ENCODE data around the gene SHC1. TPM values are rescaled to one million over a fixed set of nuclear protein-coding genes. Genes with fewer than 3 reads are reported as not detected.
A peak's percentile ranks its signal among the peaks of the same experiment; 100 is the strongest.
"Not testable (repeated sequence)": the region's sequence is repeated elsewhere in the genome, so short reads cannot be mapped to it uniquely, and the experiment has no call there.

The SHC1 gene
- total RNA-seq, 1 experiment from 2014 or later: 199 TPM

DNA sequence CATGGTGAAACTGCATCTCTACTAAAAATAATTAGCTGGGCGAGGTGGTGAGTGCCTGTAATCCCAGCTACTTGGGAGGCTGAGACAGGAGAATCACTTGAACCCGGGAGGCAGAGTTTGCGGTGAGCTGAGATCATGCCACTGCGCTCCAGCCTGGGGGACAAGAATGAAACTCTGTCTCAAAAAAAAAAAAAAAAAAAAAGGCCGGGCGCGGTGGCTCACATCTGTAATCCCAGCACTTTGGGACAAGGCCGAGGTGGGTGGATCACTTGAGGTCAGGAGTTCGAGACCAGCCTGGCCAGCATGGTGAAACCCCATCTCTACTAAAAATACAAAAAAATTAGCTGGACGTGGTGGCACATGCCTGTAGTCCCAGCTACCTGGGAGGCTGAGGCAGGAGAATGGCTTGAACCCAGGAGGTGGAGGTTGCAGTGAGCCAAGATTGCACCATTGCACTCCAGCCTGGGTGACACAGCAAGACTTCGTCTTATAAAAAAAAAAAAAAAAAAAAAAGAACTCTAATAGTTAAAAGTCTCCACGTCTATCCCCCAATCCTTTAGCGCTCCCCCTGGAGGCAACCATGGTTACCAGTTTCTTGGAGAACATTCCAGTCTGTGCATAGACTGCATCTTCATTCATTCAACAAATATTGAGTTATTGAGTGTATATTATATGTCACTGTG is 24.9 kb upstream of the SHC1 start:
- ATAC-seq, H3K27ac Mint-ChIP-seq: not testable (repeated sequence)

DNA sequence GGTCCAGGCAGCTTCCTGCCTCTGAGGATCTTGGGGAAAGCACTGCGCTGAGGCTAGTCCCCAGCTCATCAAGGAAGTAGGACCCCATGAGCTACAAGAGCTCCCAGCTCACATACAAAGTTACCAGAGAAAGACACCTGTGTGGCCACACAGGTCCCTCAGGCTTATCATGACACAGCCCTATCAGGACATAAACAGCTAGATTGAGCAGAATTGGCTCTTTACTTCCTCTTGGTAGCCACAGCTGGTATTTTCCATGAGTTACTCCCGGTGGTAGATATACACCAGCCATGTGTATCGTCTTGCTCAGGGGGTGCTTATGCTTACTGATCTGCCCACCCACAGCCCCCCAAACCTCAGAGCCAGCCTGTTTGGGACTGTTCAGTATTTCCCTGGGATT is 24.0 kb upstream of the SHC1 start:
- Mint-ChIP-seq H3K4me1 (peaks cover 20% of the 10 kb centered on the region), H3K9me3 (no peaks in the 10 kb centered on the region), H3K27me3 (ENCODE audit: low read depth) (no peaks in the 10 kb centered on the region; the same call in 1 of the 2 replicates), H3K27ac (no peak overlapping the region), H3K4me3 (no peak overlapping the region), H3K36me3 (peaks cover 6% of the 10 kb centered on the region)
- ChIA-PET CTCF (interaction anchor here (0.7 to 10.3 kb wide), 14 partner anchors 12 to 389 kb away, joined by 3 to 176 read pairs (median 10); partner anchors contain the start of genes ADAM15, FLAD1, PBXIP1 and PMVK), POLR2A (interaction anchor here (1.1 to 13.0 kb wide), 5 partner anchors 11 to 51 kb away, joined by 3 to 176 read pairs (median 6); partner anchors contain the start of genes CKS1B, FLAD1, PYGO2 and SHC1)
- no peak for ATAC-seq
- DNase-seq (ENCODE audit: low spot score): no peak
- TF ChIP-seq ESRRA (CRISPR knock-in tag; IDR thresholded peaks at IDR 0.05; ENCODE audit: borderline replicate concordance) (no peak), ZNF121 (CRISPR knock-in tag; IDR thresholded peaks at IDR 0.05) (no peak), PRRX2 (CRISPR knock-in tag; IDR thresholded peaks at IDR 0.05) (no peak), NFYB (CRISPR knock-in tag; conservative IDR thresholded peaks at IDR 0.05; ENCODE audit: low read depth) (no peak), ZNF263 (CRISPR knock-in tag; IDR thresholded peaks at IDR 0.05; ENCODE audit: low read depth) (no peak), FOXK1 (CRISPR knock-in tag; IDR thresholded peaks at IDR 0.05) (no peak), MYBL2 (CRISPR knock-in tag; IDR thresholded peaks at IDR 0.05) (no peak), MXD4 (CRISPR knock-in tag; IDR thresholded peaks at IDR 0.05; ENCODE audit: borderline replicate concordance) (no peak), KAT7 (CRISPR knock-in tag; IDR thresholded peaks at IDR 0.05; ENCODE audit: borderline replicate concordance) (no peak), FOXP1 (CRISPR knock-in tag; IDR thresholded peaks at IDR 0.05; ENCODE audit: borderline replicate concordance) (no peak), CREM (CRISPR knock-in tag; IDR thresholded peaks at IDR 0.05) (no peak), GTF2I (CRISPR knock-in tag; conservative IDR thresholded peaks at IDR 0.05) (no peak)
- TF ChIP-seq, protein P1, sequence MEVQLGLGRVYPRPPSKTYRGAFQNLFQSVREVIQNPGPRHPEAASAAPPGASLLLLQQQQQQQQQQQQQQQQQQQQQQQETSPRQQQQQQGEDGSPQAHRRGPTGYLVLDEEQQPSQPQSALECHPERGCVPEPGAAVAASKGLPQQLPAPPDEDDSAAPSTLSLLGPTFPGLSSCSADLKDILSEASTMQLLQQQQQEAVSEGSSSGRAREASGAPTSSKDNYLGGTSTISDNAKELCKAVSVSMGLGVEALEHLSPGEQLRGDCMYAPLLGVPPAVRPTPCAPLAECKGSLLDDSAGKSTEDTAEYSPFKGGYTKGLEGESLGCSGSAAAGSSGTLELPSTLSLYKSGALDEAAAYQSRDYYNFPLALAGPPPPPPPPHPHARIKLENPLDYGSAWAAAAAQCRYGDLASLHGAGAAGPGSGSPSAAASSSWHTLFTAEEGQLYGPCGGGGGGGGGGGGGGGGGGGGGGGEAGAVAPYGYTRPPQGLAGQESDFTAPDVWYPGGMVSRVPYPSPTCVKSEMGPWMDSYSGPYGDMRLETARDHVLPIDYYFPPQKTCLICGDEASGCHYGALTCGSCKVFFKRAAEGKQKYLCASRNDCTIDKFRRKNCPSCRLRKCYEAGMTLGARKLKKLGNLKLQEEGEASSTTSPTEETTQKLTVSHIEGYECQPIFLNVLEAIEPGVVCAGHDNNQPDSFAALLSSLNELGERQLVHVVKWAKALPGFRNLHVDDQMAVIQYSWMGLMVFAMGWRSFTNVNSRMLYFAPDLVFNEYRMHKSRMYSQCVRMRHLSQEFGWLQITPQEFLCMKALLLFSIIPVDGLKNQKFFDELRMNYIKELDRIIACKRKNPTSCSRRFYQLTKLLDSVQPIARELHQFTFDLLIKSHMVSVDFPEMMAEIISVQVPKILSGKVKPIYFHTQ (CRISPR knock-in tag; IDR thresholded peaks at IDR 0.05): no peak
- TF ChIP-seq, protein P2, sequence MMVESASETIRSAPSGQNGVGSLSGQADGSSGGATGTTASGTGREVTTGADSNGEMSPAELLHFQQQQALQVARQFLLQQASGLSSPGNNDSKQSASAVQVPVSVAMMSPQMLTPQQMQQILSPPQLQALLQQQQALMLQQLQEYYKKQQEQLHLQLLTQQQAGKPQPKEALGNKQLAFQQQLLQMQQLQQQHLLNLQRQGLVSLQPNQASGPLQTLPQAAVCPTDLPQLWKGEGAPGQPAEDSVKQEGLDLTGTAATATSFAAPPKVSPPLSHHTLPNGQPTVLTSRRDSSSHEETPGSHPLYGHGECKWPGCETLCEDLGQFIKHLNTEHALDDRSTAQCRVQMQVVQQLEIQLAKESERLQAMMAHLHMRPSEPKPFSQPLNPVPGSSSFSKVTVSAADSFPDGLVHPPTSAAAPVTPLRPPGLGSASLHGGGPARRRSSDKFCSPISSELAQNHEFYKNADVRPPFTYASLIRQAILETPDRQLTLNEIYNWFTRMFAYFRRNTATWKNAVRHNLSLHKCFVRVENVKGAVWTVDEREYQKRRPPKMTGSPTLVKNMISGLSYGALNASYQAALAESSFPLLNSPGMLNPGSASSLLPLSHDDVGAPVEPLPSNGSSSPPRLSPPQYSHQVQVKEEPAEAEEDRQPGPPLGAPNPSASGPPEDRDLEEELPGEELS (CRISPR knock-in tag; IDR thresholded peaks at IDR 0.05): no peak
- TF ChIP-seq, protein P3, sequence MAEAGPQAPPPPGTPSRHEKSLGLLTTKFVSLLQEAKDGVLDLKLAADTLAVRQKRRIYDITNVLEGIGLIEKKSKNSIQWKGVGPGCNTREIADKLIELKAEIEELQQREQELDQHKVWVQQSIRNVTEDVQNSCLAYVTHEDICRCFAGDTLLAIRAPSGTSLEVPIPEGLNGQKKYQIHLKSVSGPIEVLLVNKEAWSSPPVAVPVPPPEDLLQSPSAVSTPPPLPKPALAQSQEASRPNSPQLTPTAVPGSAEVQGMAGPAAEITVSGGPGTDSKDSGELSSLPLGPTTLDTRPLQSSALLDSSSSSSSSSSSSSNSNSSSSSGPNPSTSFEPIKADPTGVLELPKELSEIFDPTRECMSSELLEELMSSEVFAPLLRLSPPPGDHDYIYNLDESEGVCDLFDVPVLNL (CRISPR knock-in tag; IDR thresholded peaks at IDR 0.05; ENCODE audit: borderline replicate concordance, low read depth): no peak
- TF ChIP-seq, protein P4, sequence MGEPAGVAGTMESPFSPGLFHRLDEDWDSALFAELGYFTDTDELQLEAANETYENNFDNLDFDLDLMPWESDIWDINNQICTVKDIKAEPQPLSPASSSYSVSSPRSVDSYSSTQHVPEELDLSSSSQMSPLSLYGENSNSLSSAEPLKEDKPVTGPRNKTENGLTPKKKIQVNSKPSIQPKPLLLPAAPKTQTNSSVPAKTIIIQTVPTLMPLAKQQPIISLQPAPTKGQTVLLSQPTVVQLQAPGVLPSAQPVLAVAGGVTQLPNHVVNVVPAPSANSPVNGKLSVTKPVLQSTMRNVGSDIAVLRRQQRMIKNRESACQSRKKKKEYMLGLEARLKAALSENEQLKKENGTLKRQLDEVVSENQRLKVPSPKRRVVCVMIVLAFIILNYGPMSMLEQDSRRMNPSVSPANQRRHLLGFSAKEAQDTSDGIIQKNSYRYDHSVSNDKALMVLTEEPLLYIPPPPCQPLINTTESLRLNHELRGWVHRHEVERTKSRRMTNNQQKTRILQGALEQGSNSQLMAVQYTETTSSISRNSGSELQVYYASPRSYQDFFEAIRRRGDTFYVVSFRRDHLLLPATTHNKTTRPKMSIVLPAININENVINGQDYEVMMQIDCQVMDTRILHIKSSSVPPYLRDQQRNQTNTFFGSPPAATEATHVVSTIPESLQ (CRISPR knock-in tag; IDR thresholded peaks at IDR 0.05): no peak
- TF ChIP-seq, protein P5, sequence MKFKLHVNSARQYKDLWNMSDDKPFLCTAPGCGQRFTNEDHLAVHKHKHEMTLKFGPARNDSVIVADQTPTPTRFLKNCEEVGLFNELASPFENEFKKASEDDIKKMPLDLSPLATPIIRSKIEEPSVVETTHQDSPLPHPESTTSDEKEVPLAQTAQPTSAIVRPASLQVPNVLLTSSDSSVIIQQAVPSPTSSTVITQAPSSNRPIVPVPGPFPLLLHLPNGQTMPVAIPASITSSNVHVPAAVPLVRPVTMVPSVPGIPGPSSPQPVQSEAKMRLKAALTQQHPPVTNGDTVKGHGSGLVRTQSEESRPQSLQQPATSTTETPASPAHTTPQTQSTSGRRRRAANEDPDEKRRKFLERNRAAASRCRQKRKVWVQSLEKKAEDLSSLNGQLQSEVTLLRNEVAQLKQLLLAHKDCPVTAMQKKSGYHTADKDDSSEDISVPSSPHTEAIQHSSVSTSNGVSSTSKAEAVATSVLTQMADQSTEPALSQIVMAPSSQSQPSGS (CRISPR knock-in tag; IDR thresholded peaks at IDR 0.05; ENCODE audit: borderline replicate concordance, low read depth): no peak
- TF ChIP-seq, protein P6, sequence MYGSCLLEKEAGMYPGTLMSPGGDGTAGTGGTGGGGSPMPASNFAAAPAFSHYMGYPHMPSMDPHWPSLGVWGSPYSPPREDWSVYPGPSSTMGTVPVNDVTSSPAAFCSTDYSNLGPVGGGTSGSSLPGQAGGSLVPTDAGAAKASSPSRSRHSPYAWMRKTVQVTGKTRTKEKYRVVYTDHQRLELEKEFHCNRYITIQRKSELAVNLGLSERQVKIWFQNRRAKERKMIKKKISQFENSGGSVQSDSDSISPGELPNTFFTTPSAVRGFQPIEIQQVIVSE (CRISPR knock-in tag; IDR thresholded peaks at IDR 0.05; ENCODE audit: borderline replicate concordance): no peak

More for the DNA sequence above, 24.9 kb upstream of the SHC1 start:
- POLR2A ChIA-PET: interaction anchor here (0.7 to 13.0 kb wide), 4 partner anchors 12 to 31 kb away, joined by 4 to 176 read pairs (median 8); partner anchors contain the start of genes CKS1B, FLAD1 and SHC1
- CTCF ChIA-PET: interaction anchor here (0.7 to 10.3 kb wide), 21 partner anchors 12 to 1706 kb away, joined by 3 to 176 read pairs (median 8); partner anchors contain the start of genes ADAM15, FLAD1, PBXIP1 and PYGO2
- not testable (repeated sequence) for H3K27me3 Mint-ChIP-seq (ENCODE audit: low read depth); H3K36me3 Mint-ChIP-seq; H3K9me3 Mint-ChIP-seq; H3K4me3 Mint-ChIP-seq
- H3K4me1 Mint-ChIP-seq: peaks cover 26% of the 10 kb centered on the region
- TF ChIP-seq, protein P7, sequence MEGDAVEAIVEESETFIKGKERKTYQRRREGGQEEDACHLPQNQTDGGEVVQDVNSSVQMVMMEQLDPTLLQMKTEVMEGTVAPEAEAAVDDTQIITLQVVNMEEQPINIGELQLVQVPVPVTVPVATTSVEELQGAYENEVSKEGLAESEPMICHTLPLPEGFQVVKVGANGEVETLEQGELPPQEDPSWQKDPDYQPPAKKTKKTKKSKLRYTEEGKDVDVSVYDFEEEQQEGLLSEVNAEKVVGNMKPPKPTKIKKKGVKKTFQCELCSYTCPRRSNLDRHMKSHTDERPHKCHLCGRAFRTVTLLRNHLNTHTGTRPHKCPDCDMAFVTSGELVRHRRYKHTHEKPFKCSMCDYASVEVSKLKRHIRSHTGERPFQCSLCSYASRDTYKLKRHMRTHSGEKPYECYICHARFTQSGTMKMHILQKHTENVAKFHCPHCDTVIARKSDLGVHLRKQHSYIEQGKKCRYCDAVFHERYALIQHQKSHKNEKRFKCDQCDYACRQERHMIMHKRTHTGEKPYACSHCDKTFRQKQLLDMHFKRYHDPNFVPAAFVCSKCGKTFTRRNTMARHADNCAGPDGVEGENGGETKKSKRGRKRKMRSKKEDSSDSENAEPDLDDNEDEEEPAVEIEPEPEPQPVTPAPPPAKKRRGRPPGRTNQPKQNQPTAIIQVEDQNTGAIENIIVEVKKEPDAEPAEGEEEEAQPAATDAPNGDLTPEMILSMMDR (IDR thresholded peaks at IDR 0.05): 0 out of 2 replicates have a peak, but pooled peaks have one; percentile 12
- DNase-seq (ENCODE audit: low spot score): peak; percentile 72
